ENCODE data around the gene CLTC. TPM values are rescaled to one million over a fixed set of nuclear protein-coding genes. Genes with fewer than 3 reads are reported as not detected.

The CLTC gene
- total RNA-seq, 2 donors from 2014 or later = 273 to 285 TPM

GRCh38 chr17:59696682-59697277 is 77.1 kb downstream of the CLTC start:
- no peak overlapping the region for H3K27ac ChIP-seq
- H3K9me3 ChIP-seq = no peaks in the 10 kb centered on the region
- ATAC-seq (ENCODE audit: insufficient number of reproducible peaks, low FRiP score, low read depth) (no peak), DNase-seq (ENCODE audit: low spot score) (no peak)
- H3K4me3 ChIP-seq = no peak overlapping the region
- no peaks in the 10 kb centered on the region for H3K4me1 ChIP-seq (ENCODE audit: control insufficient read depth in 1 of 2, low read depth in 2 of 2)
- TF ChIP-seq, protein P1, sequence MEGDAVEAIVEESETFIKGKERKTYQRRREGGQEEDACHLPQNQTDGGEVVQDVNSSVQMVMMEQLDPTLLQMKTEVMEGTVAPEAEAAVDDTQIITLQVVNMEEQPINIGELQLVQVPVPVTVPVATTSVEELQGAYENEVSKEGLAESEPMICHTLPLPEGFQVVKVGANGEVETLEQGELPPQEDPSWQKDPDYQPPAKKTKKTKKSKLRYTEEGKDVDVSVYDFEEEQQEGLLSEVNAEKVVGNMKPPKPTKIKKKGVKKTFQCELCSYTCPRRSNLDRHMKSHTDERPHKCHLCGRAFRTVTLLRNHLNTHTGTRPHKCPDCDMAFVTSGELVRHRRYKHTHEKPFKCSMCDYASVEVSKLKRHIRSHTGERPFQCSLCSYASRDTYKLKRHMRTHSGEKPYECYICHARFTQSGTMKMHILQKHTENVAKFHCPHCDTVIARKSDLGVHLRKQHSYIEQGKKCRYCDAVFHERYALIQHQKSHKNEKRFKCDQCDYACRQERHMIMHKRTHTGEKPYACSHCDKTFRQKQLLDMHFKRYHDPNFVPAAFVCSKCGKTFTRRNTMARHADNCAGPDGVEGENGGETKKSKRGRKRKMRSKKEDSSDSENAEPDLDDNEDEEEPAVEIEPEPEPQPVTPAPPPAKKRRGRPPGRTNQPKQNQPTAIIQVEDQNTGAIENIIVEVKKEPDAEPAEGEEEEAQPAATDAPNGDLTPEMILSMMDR (IDR thresholded peaks at IDR 0.05) = no peak
- no peaks in the 10 kb centered on the region for H3K27me3 ChIP-seq (replicated peaks; ENCODE audit: insufficient read depth)
- peaks cover 25% of the 10 kb centered on the region for H3K36me3 ChIP-seq

DNA sequence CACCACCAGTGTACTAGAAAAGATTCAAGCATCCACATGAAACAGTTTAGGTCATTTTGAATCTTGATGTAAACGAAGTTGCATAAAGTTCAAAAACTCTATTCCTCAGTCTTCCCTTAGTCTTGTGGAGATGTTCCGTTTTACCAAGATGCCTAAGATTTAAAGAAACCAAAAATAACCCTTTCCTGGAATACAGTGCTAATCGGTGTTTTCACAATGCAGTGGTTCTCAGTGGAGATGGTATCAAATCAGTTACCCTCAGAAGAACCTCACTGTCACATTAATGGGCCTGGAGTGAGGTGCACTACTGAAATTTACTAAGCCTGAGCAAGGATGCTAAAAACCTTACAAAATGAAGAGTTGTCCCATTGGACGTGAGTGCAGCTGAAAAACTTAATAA is 78.4 kb downstream of the CLTC start:
- Histone ChIP-seq H3K27me3 (replicated peaks; ENCODE audit: insufficient read depth) (no peaks in the 10 kb centered on the region), H3K9me3 (no peaks in the 10 kb centered on the region), H3K4me3 (no peak overlapping the region), H3K27ac (no peak overlapping the region), H3K4me1 (ENCODE audit: control insufficient read depth in 1 of 2, low read depth in 2 of 2) (no peaks in the 10 kb centered on the region), H3K36me3 (peaks cover 22% of the 10 kb centered on the region)
- no peak for ATAC-seq (ENCODE audit: insufficient number of reproducible peaks, low FRiP score, low read depth)
- TF ChIP-seq, protein P1 (IDR thresholded peaks at IDR 0.05) = no peak
- DNase-seq (ENCODE audit: low spot score) = no peak

DNA sequence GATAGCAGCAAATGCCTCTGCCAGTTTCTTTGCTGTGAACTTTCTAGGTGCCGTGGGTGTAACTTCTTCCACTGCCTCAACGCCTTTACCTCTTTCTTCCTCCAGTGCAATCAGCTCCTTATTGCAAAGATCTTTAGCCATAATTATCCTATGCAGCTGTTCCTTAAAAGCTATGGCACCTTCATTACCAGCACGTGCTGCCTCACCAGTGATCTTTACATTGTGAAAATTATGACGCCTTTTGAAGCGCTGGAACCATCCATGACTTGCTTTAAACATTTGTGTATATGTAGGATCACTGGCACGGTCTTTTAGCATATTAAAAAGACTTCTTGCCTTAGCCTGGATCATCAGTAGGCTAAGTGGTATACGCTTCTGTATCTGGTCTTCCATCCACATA is 79.5 kb downstream of the CLTC start:
- H3K27ac ChIP-seq = no peak overlapping the region
- no peaks in the 10 kb centered on the region for H3K4me1 ChIP-seq (ENCODE audit: control insufficient read depth in 1 of 2, low read depth in 2 of 2)
- H3K4me3 ChIP-seq = no peak overlapping the region
- H3K36me3 ChIP-seq = peaks cover 12% of the 10 kb centered on the region
- ATAC-seq (ENCODE audit: insufficient number of reproducible peaks, low FRiP score, low read depth) (no peak), DNase-seq (ENCODE audit: low spot score) (no peak)
- TF ChIP-seq, protein P1 (IDR thresholded peaks at IDR 0.05) = no peak
- H3K9me3 ChIP-seq = no peaks in the 10 kb centered on the region
- no peaks in the 10 kb centered on the region for H3K27me3 ChIP-seq (replicated peaks; ENCODE audit: insufficient read depth)

DNA sequence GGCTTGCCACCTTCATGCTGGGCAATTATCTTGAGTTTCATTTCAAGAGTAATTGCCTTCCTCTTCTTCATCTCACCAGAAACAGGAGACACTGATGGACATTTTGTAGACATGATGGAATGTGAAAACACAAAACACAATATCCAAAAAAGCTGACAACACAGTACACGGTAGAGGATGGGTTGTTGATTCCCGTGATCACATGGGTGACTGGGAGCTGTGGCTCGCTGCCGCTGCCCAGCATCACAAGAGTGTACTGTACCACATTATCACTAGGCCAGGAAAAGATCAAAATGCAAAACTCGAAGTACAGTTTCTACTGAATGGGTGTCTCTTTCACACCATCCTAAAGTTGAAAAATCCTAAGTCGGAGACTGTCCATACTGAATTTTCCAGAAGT is 80.1 kb downstream of the CLTC start:
- TF ChIP-seq, protein P1 (IDR thresholded peaks at IDR 0.05) = no peak
- no peak overlapping the region for H3K4me3 ChIP-seq
- DNase-seq (ENCODE audit: low spot score) = no peak
- H3K36me3 ChIP-seq = peaks cover 9% of the 10 kb centered on the region
- no peak for ATAC-seq (ENCODE audit: insufficient number of reproducible peaks, low FRiP score, low read depth)
- H3K27me3 ChIP-seq (replicated peaks; ENCODE audit: insufficient read depth) = no peaks in the 10 kb centered on the region
- H3K27ac ChIP-seq = no peak overlapping the region
- H3K4me1 ChIP-seq (ENCODE audit: control insufficient read depth in 1 of 2, low read depth in 2 of 2) = no peaks in the 10 kb centered on the region
- no peaks in the 10 kb centered on the region for H3K9me3 ChIP-seq

- Histone ChIP-seq H3K27ac (no peak overlapping the region), H3K4me3 (no peak overlapping the region), H3K9me3 (no peaks in the 10 kb centered on the region), H3K27me3 (replicated peaks; ENCODE audit: insufficient read depth) (no peaks in the 10 kb centered on the region), H3K4me1 (ENCODE audit: control insufficient read depth in 1 of 2, low read depth in 2 of 2) (peaks cover 6 to 16% of the 10 kb centered on the region in 2 donors), H3K36me3 (peaks cover 3% of the 10 kb centered on the region)
- TF ChIP-seq, protein P1 (IDR thresholded peaks at IDR 0.05) = no peak
- ATAC-seq (ENCODE audit: insufficient number of reproducible peaks, low FRiP score, low read depth) = no peak
- DNase-seq (ENCODE audit: low spot score) = no peak
Measured at GRCh38 chr17:59702304-59702703, 82.6 kb downstream of the CLTC start.

Measured in thoracic aorta (tissue), 2 donors.